GM23338 (cell line): ENCODE results near the gene INTS2. TPM values are rescaled to one million over a fixed set of nuclear protein-coding genes. Genes with fewer than 3 reads are reported as not detected.

ENCODE experiments used
- ATAC-seq: fragments of 200-7000 bp; cut with Tn5 transposase; 3 replicates; pipeline ENCODE4 v1.9.1; 2020
- DNase-seq: peaks from one replicate; pipeline ENCODE4 v3.0.0-alpha.2; 2015; ENCODE audit warnings: low spot score
- H2AFZ ChIP-seq: fragments of 200-600 bp; sonication (generic); 2 replicates; pipeline ENCODE4 v1.8.0; 2016; ENCODE audit warnings: antibody characterized with exemption, mild to moderate bottlenecking, moderate library complexity
- H3F3A ChIP-seq: fragments of 200-600 bp; sonication (generic); replicated peaks from 2 replicates; pipeline ENCODE4 v1.8.0; 2017; ENCODE audit warnings: antibody characterized with exemption, mixed run types, low read depth
- H3K27ac ChIP-seq: fragments of 200-600 bp; sonication (generic); 2 replicates; pipeline ENCODE4 v1.6.1; 2016; ENCODE audit warnings: low read depth
- H3K27me3 ChIP-seq: fragments of 200-600 bp; sonication (generic); 2 replicates; pipeline ENCODE4 v1.8.0; 2016; ENCODE audit warnings: mild to moderate bottlenecking, mixed run types, moderate library complexity; ENCODE audit not compliant: insufficient read depth
- H3K36me3 ChIP-seq: fragments of 200-600 bp; sonication (generic); 2 replicates; pipeline ENCODE4 v1.8.0; 2016; ENCODE audit warnings: mild to moderate bottlenecking; ENCODE audit not compliant: insufficient read depth
- H3K4me1 ChIP-seq: fragments of 200-600 bp; sonication (generic); 2 replicates; pipeline ENCODE4 v1.8.0; 2016; ENCODE audit warnings: mild to moderate bottlenecking, moderate library complexity; ENCODE audit not compliant: insufficient read depth
- H3K4me2 ChIP-seq: fragments of 200-600 bp; sonication (generic); 2 replicates; pipeline ENCODE4 v1.7.1; 2017; ENCODE audit warnings: mixed run types
- H3K4me3 ChIP-seq: fragments of 200-600 bp; sonication (generic); 2 replicates; pipeline ENCODE4 v1.6.1; 2016; ENCODE audit warnings: mixed run types
- H3K79me2 ChIP-seq: fragments of 200-600 bp; sonication (generic); replicated peaks from 2 replicates; pipeline ENCODE4 v1.8.0; 2017; ENCODE audit warnings: mild to moderate bottlenecking; ENCODE audit not compliant: insufficient read depth
- H3K9me2 ChIP-seq: fragments of 200-600 bp; sonication (generic); 2 replicates; pipeline ENCODE4 v1.8.0; 2017; ENCODE audit not compliant: insufficient read depth
- H4K20me1 ChIP-seq: fragments of 200-600 bp; sonication (generic); replicated peaks from 2 replicates; pipeline ENCODE4 v1.8.0; 2017; ENCODE audit warnings: mild to moderate bottlenecking; ENCODE audit not compliant: insufficient read depth
- H3K27ac Mint-ChIP-seq: 2 replicates; pipeline ENCODE4 v1.8.0; 2020; ENCODE audit warnings: inconsistent platforms, mild to moderate bottlenecking, moderate library complexity, mixed read lengths
- H3K27me3 Mint-ChIP-seq: 3 replicates; pipeline ENCODE4 v1.8.0; 2022; ENCODE audit warnings: low read depth, mild to moderate bottlenecking, moderate library complexity, mixed read lengths, inconsistent platforms; ENCODE audit not compliant: insufficient read depth, poor library complexity
- H3K36me3 Mint-ChIP-seq: 3 replicates; pipeline ENCODE4 v1.8.0; 2021; ENCODE audit warnings: low read depth, mild to moderate bottlenecking, inconsistent platforms, moderate library complexity, mixed read lengths
- H3K4me1 Mint-ChIP-seq: 3 replicates; pipeline ENCODE4 v1.8.0; 2020; ENCODE audit warnings: mild to moderate bottlenecking, inconsistent platforms, mixed read lengths
- H3K4me3 Mint-ChIP-seq: 3 replicates; pipeline ENCODE4 v1.8.0; 2021; ENCODE audit warnings: moderate library complexity, mild to moderate bottlenecking, inconsistent platforms, mixed read lengths
- H3K9me3 Mint-ChIP-seq: 3 replicates; pipeline ENCODE4 v1.8.0; 2020; ENCODE audit warnings: moderate library complexity, mild to moderate bottlenecking, inconsistent platforms, mixed read lengths
- CTCF ChIP-seq, 2 experiments: fragments of 200-600 bp in 1 of 2; sonication (generic) in 1 of 2; conservative IDR thresholded peaks; 2 replicates each; pipeline versions ENCODE4 v1.5.1 to v1.6.1; 2016 to 2017; ENCODE audit warnings: antibody characterized with exemption in 2 of 2, low read depth in 2 of 2, mild to moderate bottlenecking in 2 of 2, moderate library complexity in 1 of 2
- EZH2 ChIP-seq: fragments of 200-600 bp; sonication (generic); IDR thresholded peaks from one replicate; pipeline ENCODE4 v1.8.0; 2017; ENCODE audit warnings: antibody characterized with exemption, mild to moderate bottlenecking, low read depth; ENCODE audit not compliant: unreplicated experiment
- POLR2AphosphoS5 ChIP-seq: IDR thresholded peaks from 2 replicates; pipeline ENCODE4 v1.6.1; 2016; ENCODE audit warnings: antibody characterized with exemption, low read depth
- ZNF114 ChIP-seq: fragments of 250-450 bp; sonication (Bioruptor Pico); IDR thresholded peaks from 2 replicates; pipeline ENCODE4 v1.5.0; 2020; ENCODE audit warnings: mild to moderate bottlenecking, moderate library complexity
- ZNF331 ChIP-seq: fragments of 250-450 bp; sonication (Bioruptor Pico); IDR thresholded peaks from 2 replicates; pipeline ENCODE4 v1.5.0; 2020; ENCODE audit warnings: low read depth, mild to moderate bottlenecking, moderate library complexity
- polyA plus RNA-seq: library from polyadenylated mRNA; unstranded; fragments of >200 nt; fragmentation: Nextera tagmentation; extraction: Ambion mirVana; gene quantifications from 2 replicates; pipeline ENCODE4 v1.2.1, GENCODE V29; 2016
- total RNA-seq: library from RNA; depleted of rRNA; stranded (reverse); fragments of >200 nt; shearing (Covaris generic); gene quantifications from 2 replicates; pipeline ENCODE4 v1.2.3, GENCODE V29; 2014
- TF ChIP-seq, protein P1 (sequence below): IDR thresholded peaks from 2 replicates; pipeline ENCODE4 v1.6.1; 2016; ENCODE audit warnings: antibody characterized with exemption

The INTS2 gene
- total and polyA plus RNA-seq, 2 experiments from 2014 or later, result 5.9 to 31.6 TPM

- TF ChIP-seq CTCF (conservative IDR thresholded peaks at IDR 0.05; ENCODE audit: low read depth in 2 of 2) (no peak), POLR2AphosphoS5 (no peak)
These were observed 109.6 kb downstream of the INTS2 start (continued) for GRCh38 chr17:61818225-61818624.

DNA sequence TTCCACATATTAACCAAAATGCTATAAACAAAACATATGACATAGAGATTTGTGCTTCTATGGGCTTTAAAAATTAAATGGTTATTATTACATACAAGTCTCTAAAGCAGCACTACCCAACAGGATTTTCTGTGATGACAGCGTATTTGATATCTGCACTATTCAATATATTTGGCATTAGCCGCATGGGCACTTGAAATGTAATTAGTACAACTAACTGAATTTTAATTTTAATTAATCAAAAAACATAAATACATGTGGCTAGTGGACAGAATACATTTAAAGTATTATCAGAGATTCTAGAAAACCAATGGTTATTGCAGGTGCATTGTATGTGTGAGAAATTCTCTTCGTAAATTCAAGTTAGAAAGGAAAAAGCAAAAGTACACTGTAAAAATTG, 110.3 kb downstream of the INTS2 start:
- H3K4me1 ChIP-seq, result peaks cover 4% of the 10 kb centered on the region; the same call in 1 of the 2 replicates
- DNase-seq (no peak), ATAC-seq (no peak)
- no peak overlapping the region for H3K27ac ChIP-seq
- H3K4me3 Mint-ChIP-seq, result no peak overlapping the region
- no peaks in the 10 kb centered on the region for H3K27me3 Mint-ChIP-seq
- H3K9me3 Mint-ChIP-seq, result no peaks in the 10 kb centered on the region
- H3F3A ChIP-seq, result no peaks in the 10 kb centered on the region
- no peak overlapping the region for H3K27ac Mint-ChIP-seq
- H3K27me3 ChIP-seq, result no peaks in the 10 kb centered on the region
- H3K36me3 ChIP-seq, result 0 out of 2 replicates have a peak, but pooled peaks cover 4% of the 10 kb centered on the region
- H2AFZ ChIP-seq, result no peak overlapping the region
- H4K20me1 ChIP-seq, result no peaks in the 10 kb centered on the region; the same call in 1 of the 2 replicates
- H3K9me2 ChIP-seq, result no peaks in the 10 kb centered on the region
- peaks cover 7% of the 10 kb centered on the region; the same call in 1 of the 3 replicates for H3K4me1 Mint-ChIP-seq
- no peaks in the 10 kb centered on the region for H3K79me2 ChIP-seq
- H3K4me2 ChIP-seq, result no peak overlapping the region
- H3K4me3 ChIP-seq, result no peak overlapping the region
- TF ChIP-seq ZNF331 (CRISPR knock-in tag), result no peak
- no peak for TF ChIP-seq CTCF (conservative IDR thresholded peaks at IDR 0.05; ENCODE audit: low read depth in 2 of 2)
- TF ChIP-seq EZH2, result no peak
- TF ChIP-seq, protein P1, sequence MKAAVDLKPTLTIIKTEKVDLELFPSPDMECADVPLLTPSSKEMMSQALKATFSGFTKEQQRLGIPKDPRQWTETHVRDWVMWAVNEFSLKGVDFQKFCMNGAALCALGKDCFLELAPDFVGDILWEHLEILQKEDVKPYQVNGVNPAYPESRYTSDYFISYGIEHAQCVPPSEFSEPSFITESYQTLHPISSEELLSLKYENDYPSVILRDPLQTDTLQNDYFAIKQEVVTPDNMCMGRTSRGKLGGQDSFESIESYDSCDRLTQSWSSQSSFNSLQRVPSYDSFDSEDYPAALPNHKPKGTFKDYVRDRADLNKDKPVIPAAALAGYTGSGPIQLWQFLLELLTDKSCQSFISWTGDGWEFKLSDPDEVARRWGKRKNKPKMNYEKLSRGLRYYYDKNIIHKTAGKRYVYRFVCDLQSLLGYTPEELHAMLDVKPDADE, result no peak
- TF ChIP-seq ZNF114, result no peak
- H3K36me3 Mint-ChIP-seq, result peaks cover 17% of the 10 kb centered on the region

DNA sequence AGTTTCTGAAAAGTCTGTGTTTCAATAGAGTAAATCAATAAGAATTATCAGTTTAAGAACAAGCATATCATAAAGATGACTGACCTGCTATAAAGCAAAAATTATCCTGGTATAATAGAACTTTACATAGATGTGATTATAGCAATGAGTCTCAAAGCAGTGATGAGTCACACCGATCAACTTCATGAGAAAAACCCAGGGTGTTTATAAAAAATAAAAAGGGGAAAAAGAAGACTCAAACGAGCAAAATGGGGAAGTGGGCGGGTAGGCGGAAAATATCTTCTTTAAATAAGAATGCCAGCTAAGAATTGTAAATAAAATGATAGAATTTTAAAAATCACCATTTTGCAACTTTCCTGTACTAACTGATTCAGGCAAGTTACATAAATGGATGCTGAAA, 111.2 kb downstream of the INTS2 start:
- Mint-ChIP-seq H3K9me3 (no peaks in the 10 kb centered on the region), H3K36me3 (peaks cover 10% of the 10 kb centered on the region), H3K27ac (no peak overlapping the region), H3K4me1 (peaks cover 7% of the 10 kb centered on the region; the same call in 1 of the 3 replicates), H3K27me3 (no peaks in the 10 kb centered on the region), H3K4me3 (no peak overlapping the region)
- H3K36me3 ChIP-seq, result 0 out of 2 replicates have a peak, but pooled peaks cover under 1% of the 10 kb centered on the region
- H3K27me3 ChIP-seq, result no peaks in the 10 kb centered on the region
- H3K4me2 ChIP-seq, result no peak overlapping the region
- H3K79me2 ChIP-seq, result no peaks in the 10 kb centered on the region
- DNase-seq (no peak), ATAC-seq (no peak)
- H3K9me2 ChIP-seq, result no peaks in the 10 kb centered on the region
- H3K4me1 ChIP-seq, result peaks cover 4% of the 10 kb centered on the region; the same call in 1 of the 2 replicates
- H3F3A ChIP-seq, result no peaks in the 10 kb centered on the region
- H4K20me1 ChIP-seq, result no peaks in the 10 kb centered on the region; the same call in 1 of the 2 replicates
- no peak overlapping the region for H3K4me3 ChIP-seq
- no peak overlapping the region for H2AFZ ChIP-seq
- no peak overlapping the region for H3K27ac ChIP-seq
- TF ChIP-seq CTCF (conservative IDR thresholded peaks at IDR 0.05; ENCODE audit: low read depth in 2 of 2), result no peak
